Amniotic epithelial cell (primary cell): ENCODE results near the gene MYF5.

Experiments
- DNase-seq: peaks from one replicate; pipeline ENCODE4 v3.0.0-alpha.2; 2010; ENCODE audit warnings: low read depth

MYF5 gene

DNA sequence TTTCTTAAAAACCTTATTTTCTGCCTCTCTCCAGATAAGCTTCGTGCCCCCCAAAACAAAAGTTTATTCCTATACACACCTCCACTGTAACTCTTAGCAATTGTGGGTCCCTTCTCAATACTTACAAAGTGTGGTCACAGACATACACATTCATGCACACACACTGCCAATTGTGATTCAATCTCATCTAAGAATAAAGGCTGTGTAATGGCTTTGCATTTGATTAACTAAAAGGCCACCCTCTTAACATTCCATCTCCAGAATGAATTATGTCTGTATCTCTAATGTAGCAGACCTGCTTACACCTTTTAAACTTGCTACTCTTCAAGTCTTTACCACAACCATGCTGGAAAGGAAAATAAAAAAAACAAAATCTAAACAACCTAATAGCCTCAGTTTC, 49.5 kb downstream of the MYF5 start:
- no peak for DNase-seq

DNA sequence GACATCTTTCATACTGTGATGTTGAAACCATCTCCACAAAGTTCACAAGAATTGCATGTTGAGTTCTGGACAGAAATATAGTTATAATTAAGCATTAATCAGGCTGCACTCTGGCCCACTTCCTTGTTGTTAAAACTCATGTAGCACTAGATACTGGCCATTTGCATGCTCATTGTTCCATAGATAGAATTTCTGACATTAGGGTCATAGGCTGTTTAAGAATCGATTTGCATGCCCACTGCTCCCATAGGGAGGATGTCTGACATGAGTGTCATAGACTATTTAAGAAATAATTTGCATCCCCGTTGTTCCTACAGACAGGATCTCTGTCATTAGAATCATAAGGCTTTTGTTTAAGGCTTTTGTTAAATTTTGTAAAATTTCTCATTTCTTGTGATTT, 50.2 kb downstream of the MYF5 start:
- DNase-seq: no peak
